ENCODE results near the gene DLST.
"Not testable (repeated sequence)": the region's sequence is repeated elsewhere in the genome, so short reads cannot be mapped to it uniquely, and the experiment has no call there.

The DLST gene

GRCh38 chr14:74915426-74915825 is 33.7 kb downstream of the DLST start:
- in situ Hi-C loops (cut with MboI; ENCODE audit: low sequenced_read_pairs): no loop called here

- in situ Hi-C loops (cut with MboI; ENCODE audit: low sequenced_read_pairs): no loop called here
These were observed 34.1 kb downstream of the DLST start for GRCh38 chr14:74915826-74916225.

- in situ Hi-C loops (cut with MboI; ENCODE audit: low sequenced_read_pairs): no loop called here
These were observed 35.4 kb downstream of the DLST start for GRCh38 chr14:74917178-74917543.

- in situ Hi-C loops (cut with MboI; ENCODE audit: low sequenced_read_pairs): no loop called here
These were observed 35.9 kb downstream of the DLST start for GRCh38 chr14:74917646-74918081.

GRCh38 chr14:74918380-74918779 is 36.7 kb downstream of the DLST start:
- in situ Hi-C loops (cut with MboI; ENCODE audit: low sequenced_read_pairs): no loop called here

GRCh38 chr14:74919421-74920165 is 37.9 kb downstream of the DLST start:
- in situ Hi-C loops (cut with MboI; ENCODE audit: low sequenced_read_pairs): no loop called here

- in situ Hi-C loops (cut with MboI; ENCODE audit: low sequenced_read_pairs): no loop called here
These were observed 38.6 kb downstream of the DLST start for GRCh38 chr14:74920281-74920680.

- in situ Hi-C loops (cut with MboI; ENCODE audit: low sequenced_read_pairs): no loop called here
These were observed 39.4 kb downstream of the DLST start for GRCh38 chr14:74921053-74921620.

GRCh38 chr14:74921987-74922751 is 40.5 kb downstream of the DLST start:
- in situ Hi-C loops (cut with MboI; ENCODE audit: low sequenced_read_pairs): no loop called here

GRCh38 chr14:74922752-74923401 is 41.2 kb downstream of the DLST start, which contains the start of gene RPS6KL1:
Gene RPS6KL1 (minus strand): TSS chr14:74923260. CDS start chr14:74921541, 1,719 bp downstream.
- in situ Hi-C loops (cut with MboI; ENCODE audit: low sequenced_read_pairs): no loop called here

- in situ Hi-C loops (cut with MboI; ENCODE audit: low sequenced_read_pairs): no loop called here
These were observed 42.3 kb downstream of the DLST start for GRCh38 chr14:74924061-74924460.

- in situ Hi-C loops (cut with MboI; ENCODE audit: low sequenced_read_pairs): no loop called here
These were observed 45.5 kb downstream of the DLST start for GRCh38 chr14:74927225-74927624.

GRCh38 chr14:74929242-74929641 is 47.5 kb downstream of the DLST start:
- in situ Hi-C loops (cut with MboI; ENCODE audit: low sequenced_read_pairs): no loop called here

GRCh38 chr14:74931744-74932143 is 50.0 kb downstream of the DLST start:
- in situ Hi-C loops (cut with MboI; ENCODE audit: low sequenced_read_pairs): not testable (repeated sequence)

GRCh38 chr14:74932401-74932901 is 50.7 kb downstream of the DLST start:
- in situ Hi-C loops (cut with MboI; ENCODE audit: low sequenced_read_pairs): no loop called here

GRCh38 chr14:74932936-74933335 is 51.2 kb downstream of the DLST start:
- in situ Hi-C loops (cut with MboI; ENCODE audit: low sequenced_read_pairs): not testable (repeated sequence)

GRCh38 chr14:74934041-74934440 is 52.3 kb downstream of the DLST start:
- in situ Hi-C loops (cut with MboI; ENCODE audit: low sequenced_read_pairs): no loop called here

GRCh38 chr14:74934476-74935359 is 53.0 kb downstream of the DLST start:
- in situ Hi-C loops (cut with MboI; ENCODE audit: low sequenced_read_pairs): no loop called here

- in situ Hi-C loops (cut with MboI; ENCODE audit: low sequenced_read_pairs): no loop called here
These were observed 53.6 kb downstream of the DLST start for GRCh38 chr14:74935360-74935680.

- in situ Hi-C loops (cut with MboI; ENCODE audit: low sequenced_read_pairs): no loop called here
These were observed 54.4 kb downstream of the DLST start for GRCh38 chr14:74936151-74936550.

Measured in hTERT RPE-1 (cell line).